ENCODE results near the gene ATE1. TPM values are rescaled to one million over a fixed set of nuclear protein-coding genes. Genes with fewer than 3 reads are reported as not detected.
A peak's percentile ranks its signal among the peaks of the same experiment; 100 is the strongest.

ATE1 gene
- total RNA-seq, 3 donors from 2014 or later (not counting 1 experiment from before 2014, with no cell fraction given) = 30.4 to 40.6 (median 30.5) TPM

GRCh38 chr10:121914661-121915060 is 13.2 kb downstream of the ATE1 start:
- Mint-ChIP-seq H3K9me3 (no peaks in the 10 kb centered on the region), H3K4me1 (peaks cover 8 to 10% of the 10 kb centered on the region in 2 donors), H3K27ac (peak overlapping the region in 1 of 2 donors; percentile 43), H3K4me3 (no peak overlapping the region), H3K36me3 (peaks cover 8% of the 10 kb centered on the region), H3K27me3 (ENCODE audit: low read depth in 2 of 2) (no peaks in the 10 kb centered on the region)
- no peak for TF ChIP-seq CTCF (IDR thresholded peaks at IDR 0.05)
- H3K36me3 ChIP-seq (ENCODE audit: control insufficient read depth, insufficient read depth, low read length) = peaks cover 19% of the 10 kb centered on the region
- 95% methylated on average over 6 of the region's 6 CpGs for WGBS (ENCODE audit: insufficient coverage)
- no peak for ATAC-seq
- no peaks in the 10 kb centered on the region for H3K4me1 ChIP-seq (ENCODE audit: control insufficient read depth, insufficient read depth, low read length)
- intact Hi-C loops (cut with micrococcal nuclease) = no loop called here
- no peaks in the 10 kb centered on the region for H3K9me3 ChIP-seq (ENCODE audit: control insufficient read depth, insufficient read depth, low read length)
- no peaks in the 10 kb centered on the region for H3K27me3 ChIP-seq (ENCODE audit: control insufficient read depth, insufficient read depth, low read length)
- no peak overlapping the region for H3K27ac ChIP-seq (ENCODE audit: low read length)
- DNase-seq = no peak
- no peak overlapping the region for H3K4me3 ChIP-seq (ENCODE audit: low read length)

GRCh38 chr10:121911421-121911697 is 16.5 kb downstream of the ATE1 start:
- ATAC-seq (no peak), DNase-seq (no peak)
- intact Hi-C loops (cut with micrococcal nuclease) = no loop called here
- TF ChIP-seq CTCF (IDR thresholded peaks at IDR 0.05) = no peak
- H3K4me3 Mint-ChIP-seq = no peak overlapping the region
- peaks cover 4 to 10% of the 10 kb centered on the region in 2 donors for H3K4me1 Mint-ChIP-seq
- no peaks in the 10 kb centered on the region for H3K27me3 Mint-ChIP-seq (ENCODE audit: low read depth in 2 of 2)
- H3K27ac Mint-ChIP-seq = no peak overlapping the region
- no peak overlapping the region for H3K27ac ChIP-seq (ENCODE audit: low read length)
- H3K9me3 ChIP-seq (ENCODE audit: control insufficient read depth, insufficient read depth, low read length) = no peaks in the 10 kb centered on the region
- no peak overlapping the region for H3K4me3 ChIP-seq (ENCODE audit: low read length)
- H3K36me3 ChIP-seq (ENCODE audit: control insufficient read depth, insufficient read depth, low read length) = peaks cover 21% of the 10 kb centered on the region
- H3K9me3 Mint-ChIP-seq = no peaks in the 10 kb centered on the region
- H3K27me3 ChIP-seq (ENCODE audit: control insufficient read depth, insufficient read depth, low read length) = no peaks in the 10 kb centered on the region
- 79% methylated on average over 2 of the region's 2 CpGs for WGBS (ENCODE audit: insufficient coverage)
- no peaks in the 10 kb centered on the region for H3K4me1 ChIP-seq (ENCODE audit: control insufficient read depth, insufficient read depth, low read length)
- H3K36me3 Mint-ChIP-seq = peaks cover 8% of the 10 kb centered on the region

GRCh38 chr10:121910673-121911420 is 17.0 kb downstream of the ATE1 start:
- Mint-ChIP-seq H3K27me3 (ENCODE audit: low read depth in 2 of 2) (no peaks in the 10 kb centered on the region), H3K4me1 (peaks cover 4 to 10% of the 10 kb centered on the region in 2 donors), H3K36me3 (peaks cover 8% of the 10 kb centered on the region), H3K4me3 (no peak overlapping the region), H3K9me3 (no peaks in the 10 kb centered on the region), H3K27ac (no peak overlapping the region)
- H3K4me3 ChIP-seq (ENCODE audit: low read length) = no peak overlapping the region
- H3K27me3 ChIP-seq (ENCODE audit: control insufficient read depth, insufficient read depth, low read length) = no peaks in the 10 kb centered on the region
- intact Hi-C loops (cut with micrococcal nuclease) = no loop called here
- no peaks in the 10 kb centered on the region for H3K4me1 ChIP-seq (ENCODE audit: control insufficient read depth, insufficient read depth, low read length)
- peaks cover 21% of the 10 kb centered on the region for H3K36me3 ChIP-seq (ENCODE audit: control insufficient read depth, insufficient read depth, low read length)
- ATAC-seq (no peak), DNase-seq (no peak)
- 64% methylated on average over 5 of the region's 5 CpGs for WGBS (ENCODE audit: insufficient coverage)
- no peak overlapping the region for H3K27ac ChIP-seq (ENCODE audit: low read length)
- H3K9me3 ChIP-seq (ENCODE audit: control insufficient read depth, insufficient read depth, low read length) = no peaks in the 10 kb centered on the region
- TF ChIP-seq CTCF (IDR thresholded peaks at IDR 0.05) = no peak

GRCh38 chr10:121904888-121905287 is 22.9 kb downstream of the ATE1 start:
- Mint-ChIP-seq H3K4me3 (no peak overlapping the region), H3K9me3 (no peaks in the 10 kb centered on the region), H3K27me3 (ENCODE audit: low read depth in 2 of 2) (no peaks in the 10 kb centered on the region), H3K4me1 (peaks cover 5 to 6% of the 10 kb centered on the region in 2 donors), H3K27ac (no peak overlapping the region), H3K36me3 (peaks cover 5% of the 10 kb centered on the region)
- intact Hi-C loops (cut with micrococcal nuclease) = no loop called here
- H3K9me3 ChIP-seq (ENCODE audit: control insufficient read depth, insufficient read depth, low read length) = no peaks in the 10 kb centered on the region
- H3K4me3 ChIP-seq (ENCODE audit: low read length) = no peak overlapping the region
- TF ChIP-seq CTCF (IDR thresholded peaks at IDR 0.05) = no peak
- H3K27ac ChIP-seq (ENCODE audit: low read length) = no peak overlapping the region
- no peaks in the 10 kb centered on the region for H3K4me1 ChIP-seq (ENCODE audit: control insufficient read depth, insufficient read depth, low read length)
- no peak for DNase-seq
- WGBS (ENCODE audit: insufficient coverage) = 80% methylated on average over 1 of the region's 2 CpGs
- H3K27me3 ChIP-seq (ENCODE audit: control insufficient read depth, insufficient read depth, low read length) = no peaks in the 10 kb centered on the region
- peaks cover 7% of the 10 kb centered on the region for H3K36me3 ChIP-seq (ENCODE audit: control insufficient read depth, insufficient read depth, low read length)
- ATAC-seq = no peak
